Panc1 (cell line): ENCODE data around the gene OR2H1. TPM values are rescaled to one million over a fixed set of nuclear protein-coding genes. Genes with fewer than 3 reads are reported as not detected.

Source experiments
- ATAC-seq: fragments of 200-7000 bp; cut with Tn5 transposase; 2 replicates; pipeline ENCODE4 v1.9.1; 2020; ENCODE audit warnings: mild to moderate bottlenecking, moderate library complexity
- BruUV-seq: library from RNA; stranded (reverse); fragments of 400-500 nt; replicated peaks from 2 replicates; lab custom pipeline; 2021; lab: Mats Ljungman, UMichigan
- CTCF ChIA-PET: fragments of 300-600 bp; sonication (Branson Sonifier 250); formaldehyde crosslinking; loops from one replicate; lab custom pipeline; 2022; ENCODE audit warnings: antibody characterized with exemption; lab: Charles Lee
- POLR2A ChIA-PET: fragments of 300-600 bp; sonication (Branson Sonifier 250); formaldehyde crosslinking; loops from one replicate; lab custom pipeline; 2022; ENCODE audit warnings: antibody characterized with exemption; lab: Charles Lee
- DNase-seq: peaks from one replicate; pipeline ENCODE4 v3.0.0-alpha.2; 2010; ENCODE audit warnings: low read depth, low spot score
- H3K27ac ChIP-seq: 2 replicates; pipeline ENCODE4 v1.5.1; 2011; ENCODE audit warnings: mild to moderate bottlenecking, low read length, inconsistent platforms
- H3K27me3 ChIP-seq: fragments of 200-500 bp; sonication (Bioruptor generic); 2 replicates; pipeline ENCODE4 v1.6.0; 2014; ENCODE audit warnings: low read length, inconsistent platforms; ENCODE audit not compliant: control insufficient read depth, insufficient read depth
- H3K36me3 ChIP-seq: fragments of 200-500 bp; sonication (Bioruptor generic); 2 replicates; pipeline ENCODE4 v1.5.1; 2014; ENCODE audit warnings: inconsistent platforms, mild to moderate bottlenecking, low read length, moderate library complexity; ENCODE audit not compliant: control insufficient read depth, insufficient read depth
- H3K4me1 ChIP-seq: 2 replicates; pipeline ENCODE4 v1.5.1; 2011; ENCODE audit warnings: inconsistent platforms, mild to moderate bottlenecking, low read length, moderate library complexity; ENCODE audit not compliant: control insufficient read depth, insufficient read depth
- H3K4me3 ChIP-seq, 2 experiments: 2 replicates each; pipeline ENCODE4 v1.5.1; 2011 to 2012; ENCODE audit warnings: low read depth in 2 of 2, low read length in 2 of 2, mild to moderate bottlenecking in 2 of 2, inconsistent platforms in 1 of 2, moderate library complexity in 1 of 2
- H3K9me3 ChIP-seq: fragments of 200-500 bp; sonication (Bioruptor generic); 2 replicates; pipeline ENCODE4 v1.5.1; 2014; ENCODE audit warnings: low read depth, mild to moderate bottlenecking, inconsistent platforms, low read length, moderate library complexity; ENCODE audit not compliant: control insufficient read depth, insufficient read depth
- POLR2AphosphoS5 ChIP-seq: IDR thresholded peaks from 2 replicates; pipeline ENCODE4 v1.6.1; 2012; ENCODE audit warnings: mild to moderate bottlenecking, low read depth, low read length, moderate library complexity
- SIN3A ChIP-seq: IDR thresholded peaks from 2 replicates; pipeline ENCODE4 v1.6.1; 2012; ENCODE audit warnings: low read depth, mild to moderate bottlenecking, low read length, moderate library complexity, borderline replicate concordance; ENCODE audit not compliant: insufficient read depth
- TCF7L2 ChIP-seq: IDR thresholded peaks from 2 replicates; pipeline ENCODE4 v1.6.1; 2011; ENCODE audit warnings: mild to moderate bottlenecking, low read depth, low read length, inconsistent platforms
- in situ Hi-C: cut with HindIII; loops from 2 replicates; pipeline ENCODE4 v1.10.0; 2016; ENCODE audit warnings: low sequenced_read_pairs, low pct_unique_long_range_greater_than_20kb
- intact Hi-C: fragments of 100-400 bp; cut with micrococcal nuclease; formaldehyde crosslinking; loops from one replicate; pipeline ENCODE4 v1.10.0; 2022; ENCODE audit not compliant: unreplicated experiment
- total RNA-seq: library from RNA; stranded (reverse); gene quantifications from one replicate; pipeline ENCODE4 v1.2.1, GENCODE V29; 2021; ENCODE audit not compliant: unreplicated experiment
- TF ChIP-seq, protein P1 (sequence below), 2 experiments: IDR thresholded peaks; 2 replicates each; pipeline ENCODE4 v1.6.1; 2011 to 2012; ENCODE audit warnings: low read depth in 2 of 2, control low read depth in 1 of 2, low read length in 1 of 2, mild to moderate bottlenecking in 1 of 2, moderate library complexity in 1 of 2; ENCODE audit not compliant: insufficient read depth in 1 of 2
- TF ChIP-seq, protein P2 (sequence below): fragments of 450-650 bp; IDR thresholded peaks from 2 replicates; pipeline ENCODE4 v1.5.1; 2017; ENCODE audit warnings: mild to moderate bottlenecking

The OR2H1 gene
- total RNA-seq, 1 experiment from 2014 or later: not detected

DNA sequence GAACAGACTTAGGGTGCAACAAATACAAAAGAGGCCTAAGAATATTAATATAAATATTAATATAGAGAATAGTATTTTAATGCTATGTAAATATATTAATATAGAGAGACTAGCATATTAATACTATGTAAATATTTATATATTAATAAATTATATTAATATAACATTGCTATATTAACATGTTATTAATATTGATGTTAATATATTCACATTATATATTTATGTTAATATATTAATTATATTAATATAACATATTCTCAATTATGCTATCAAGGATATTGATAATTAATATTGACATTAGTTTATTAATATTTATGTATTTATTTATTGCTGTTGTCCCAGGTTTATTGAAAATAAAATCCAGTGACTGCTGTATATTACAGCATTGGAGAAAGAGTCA is 31.9 kb downstream of the OR2H1 start:
- ATAC-seq: no peak
- no TSS peak for BruUV-seq
- no peaks in the 10 kb centered on the region for H3K27me3 ChIP-seq
- in situ Hi-C loops (no loop called here), intact Hi-C loops (no loop called here)
- no peaks in the 10 kb centered on the region for H3K36me3 ChIP-seq
- DNase-seq: no peak
- no peaks in the 10 kb centered on the region for H3K4me1 ChIP-seq
- H3K9me3 ChIP-seq: no peaks in the 10 kb centered on the region
- no peak overlapping the region for H3K4me3 ChIP-seq
- H3K27ac ChIP-seq: no peak overlapping the region
- no peak for TF ChIP-seq TCF7L2
- TF ChIP-seq, protein P1, sequence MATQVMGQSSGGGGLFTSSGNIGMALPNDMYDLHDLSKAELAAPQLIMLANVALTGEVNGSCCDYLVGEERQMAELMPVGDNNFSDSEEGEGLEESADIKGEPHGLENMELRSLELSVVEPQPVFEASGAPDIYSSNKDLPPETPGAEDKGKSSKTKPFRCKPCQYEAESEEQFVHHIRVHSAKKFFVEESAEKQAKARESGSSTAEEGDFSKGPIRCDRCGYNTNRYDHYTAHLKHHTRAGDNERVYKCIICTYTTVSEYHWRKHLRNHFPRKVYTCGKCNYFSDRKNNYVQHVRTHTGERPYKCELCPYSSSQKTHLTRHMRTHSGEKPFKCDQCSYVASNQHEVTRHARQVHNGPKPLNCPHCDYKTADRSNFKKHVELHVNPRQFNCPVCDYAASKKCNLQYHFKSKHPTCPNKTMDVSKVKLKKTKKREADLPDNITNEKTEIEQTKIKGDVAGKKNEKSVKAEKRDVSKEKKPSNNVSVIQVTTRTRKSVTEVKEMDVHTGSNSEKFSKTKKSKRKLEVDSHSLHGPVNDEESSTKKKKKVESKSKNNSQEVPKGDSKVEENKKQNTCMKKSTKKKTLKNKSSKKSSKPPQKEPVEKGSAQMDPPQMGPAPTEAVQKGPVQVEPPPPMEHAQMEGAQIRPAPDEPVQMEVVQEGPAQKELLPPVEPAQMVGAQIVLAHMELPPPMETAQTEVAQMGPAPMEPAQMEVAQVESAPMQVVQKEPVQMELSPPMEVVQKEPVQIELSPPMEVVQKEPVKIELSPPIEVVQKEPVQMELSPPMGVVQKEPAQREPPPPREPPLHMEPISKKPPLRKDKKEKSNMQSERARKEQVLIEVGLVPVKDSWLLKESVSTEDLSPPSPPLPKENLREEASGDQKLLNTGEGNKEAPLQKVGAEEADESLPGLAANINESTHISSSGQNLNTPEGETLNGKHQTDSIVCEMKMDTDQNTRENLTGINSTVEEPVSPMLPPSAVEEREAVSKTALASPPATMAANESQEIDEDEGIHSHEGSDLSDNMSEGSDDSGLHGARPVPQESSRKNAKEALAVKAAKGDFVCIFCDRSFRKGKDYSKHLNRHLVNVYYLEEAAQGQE (IDR thresholded peaks at IDR 0.05; ENCODE audit: insufficient read depth in 1 of 2, low read depth in 2 of 2, low read length in 1 of 2): no peak
- TF ChIP-seq, protein P2, sequence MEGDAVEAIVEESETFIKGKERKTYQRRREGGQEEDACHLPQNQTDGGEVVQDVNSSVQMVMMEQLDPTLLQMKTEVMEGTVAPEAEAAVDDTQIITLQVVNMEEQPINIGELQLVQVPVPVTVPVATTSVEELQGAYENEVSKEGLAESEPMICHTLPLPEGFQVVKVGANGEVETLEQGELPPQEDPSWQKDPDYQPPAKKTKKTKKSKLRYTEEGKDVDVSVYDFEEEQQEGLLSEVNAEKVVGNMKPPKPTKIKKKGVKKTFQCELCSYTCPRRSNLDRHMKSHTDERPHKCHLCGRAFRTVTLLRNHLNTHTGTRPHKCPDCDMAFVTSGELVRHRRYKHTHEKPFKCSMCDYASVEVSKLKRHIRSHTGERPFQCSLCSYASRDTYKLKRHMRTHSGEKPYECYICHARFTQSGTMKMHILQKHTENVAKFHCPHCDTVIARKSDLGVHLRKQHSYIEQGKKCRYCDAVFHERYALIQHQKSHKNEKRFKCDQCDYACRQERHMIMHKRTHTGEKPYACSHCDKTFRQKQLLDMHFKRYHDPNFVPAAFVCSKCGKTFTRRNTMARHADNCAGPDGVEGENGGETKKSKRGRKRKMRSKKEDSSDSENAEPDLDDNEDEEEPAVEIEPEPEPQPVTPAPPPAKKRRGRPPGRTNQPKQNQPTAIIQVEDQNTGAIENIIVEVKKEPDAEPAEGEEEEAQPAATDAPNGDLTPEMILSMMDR: no peak
- no peak for TF ChIP-seq SIN3A
- no peak for TF ChIP-seq POLR2AphosphoS5
- ChIA-PET CTCF (no interaction called here), POLR2A (no interaction called here)

DNA sequence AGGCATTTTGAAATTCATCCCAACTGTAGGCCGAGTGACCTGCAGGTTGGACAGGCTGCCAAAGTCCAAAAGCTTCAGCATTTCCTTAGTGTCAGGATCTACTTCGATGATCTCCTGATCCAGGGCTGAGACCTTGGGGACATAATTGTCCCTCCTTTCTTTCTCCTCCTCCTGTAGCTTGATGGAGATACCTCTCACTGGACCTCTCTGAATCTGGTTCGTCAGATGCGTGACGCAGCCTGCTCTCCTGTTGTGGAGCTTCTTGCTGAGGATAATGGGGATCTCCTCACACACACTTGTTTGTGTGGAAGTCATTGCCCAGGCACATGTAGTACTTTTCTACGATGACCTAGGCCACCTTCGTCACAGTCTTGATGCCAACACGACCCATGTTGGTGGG is 32.3 kb downstream of the OR2H1 start:
- Histone ChIP-seq H3K36me3 (no peaks in the 10 kb centered on the region), H3K9me3 (no peaks in the 10 kb centered on the region), H3K27ac (no peak overlapping the region), H3K4me1 (no peaks in the 10 kb centered on the region), H3K4me3 (no peak overlapping the region), H3K27me3 (no peaks in the 10 kb centered on the region)
- TF ChIP-seq SIN3A (no peak), POLR2AphosphoS5 (no peak), TCF7L2 (no peak)
- TF ChIP-seq, protein P2: no peak
- TF ChIP-seq, protein P1 (IDR thresholded peaks at IDR 0.05; ENCODE audit: insufficient read depth in 1 of 2, low read depth in 2 of 2, low read length in 1 of 2): no peak
- CTCF ChIA-PET: no interaction called here
- no peak for ATAC-seq
- in situ Hi-C loops: no loop called here
- intact Hi-C loops: no loop called here
- POLR2A ChIA-PET: no interaction called here
- BruUV-seq: no TSS peak
- no peak for DNase-seq
